Mammary epithelial cell (primary cell): ENCODE results near the gene LCA5.

Experiments used
- EZH2 ChIP-seq: IDR thresholded peaks from 2 replicates; pipeline ENCODE4 v1.6.1; 2012; ENCODE audit warnings: low read length, inconsistent platforms, borderline replicate concordance
- TF ChIP-seq, protein P1 (sequence below), 2 donors: IDR thresholded peaks in 1 of 2; conservative IDR thresholded peaks in 1 of 2; 2 replicates each; pipeline ENCODE4 v1.5.1; 2011 to 2012; ENCODE audit warnings: inconsistent platforms in 2 of 2, low read length in 2 of 2, mild to moderate bottlenecking in 2 of 2, control low read depth in 1 of 2, low read depth in 1 of 2; ENCODE audit not compliant: insufficient read depth in 1 of 2; ENCODE audit errors: extremely low read depth in 1 of 2

DNA sequence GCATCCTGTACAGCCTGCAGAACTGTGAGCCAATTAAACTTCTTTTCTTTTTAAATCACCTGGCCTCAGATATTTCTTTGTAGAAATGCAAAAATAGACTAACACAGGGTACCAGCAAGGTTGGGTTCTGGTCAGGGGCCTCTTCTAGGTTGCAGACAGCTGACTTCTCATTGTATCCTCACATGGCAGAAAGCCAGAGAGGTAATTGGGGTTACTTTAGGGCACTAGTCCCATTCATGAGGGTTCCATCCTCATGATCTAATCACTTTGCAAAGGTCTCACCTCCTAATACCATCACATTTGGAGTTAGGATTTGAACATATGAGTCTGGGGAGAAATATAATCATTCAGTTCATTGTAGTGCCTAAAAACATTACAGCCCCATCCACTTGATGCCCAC is 101.5 kb downstream of the LCA5 start:
- TF ChIP-seq, protein P1, sequence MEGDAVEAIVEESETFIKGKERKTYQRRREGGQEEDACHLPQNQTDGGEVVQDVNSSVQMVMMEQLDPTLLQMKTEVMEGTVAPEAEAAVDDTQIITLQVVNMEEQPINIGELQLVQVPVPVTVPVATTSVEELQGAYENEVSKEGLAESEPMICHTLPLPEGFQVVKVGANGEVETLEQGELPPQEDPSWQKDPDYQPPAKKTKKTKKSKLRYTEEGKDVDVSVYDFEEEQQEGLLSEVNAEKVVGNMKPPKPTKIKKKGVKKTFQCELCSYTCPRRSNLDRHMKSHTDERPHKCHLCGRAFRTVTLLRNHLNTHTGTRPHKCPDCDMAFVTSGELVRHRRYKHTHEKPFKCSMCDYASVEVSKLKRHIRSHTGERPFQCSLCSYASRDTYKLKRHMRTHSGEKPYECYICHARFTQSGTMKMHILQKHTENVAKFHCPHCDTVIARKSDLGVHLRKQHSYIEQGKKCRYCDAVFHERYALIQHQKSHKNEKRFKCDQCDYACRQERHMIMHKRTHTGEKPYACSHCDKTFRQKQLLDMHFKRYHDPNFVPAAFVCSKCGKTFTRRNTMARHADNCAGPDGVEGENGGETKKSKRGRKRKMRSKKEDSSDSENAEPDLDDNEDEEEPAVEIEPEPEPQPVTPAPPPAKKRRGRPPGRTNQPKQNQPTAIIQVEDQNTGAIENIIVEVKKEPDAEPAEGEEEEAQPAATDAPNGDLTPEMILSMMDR (conservative IDR thresholded peaks at IDR 0.05 in 1 of 2, IDR thresholded peaks at IDR 0.05 in 1 of 2; ENCODE audit: extremely low read depth in 1 of 2, insufficient read depth in 1 of 2, low read depth in 1 of 2, low read length in 2 of 2), result no peak
- TF ChIP-seq EZH2, result no peak
